22Rv1 (cell line): ENCODE measurements around the gene GATA2.
A peak's percentile ranks its signal among the peaks of the same experiment; 100 is the strongest.

Experiments
- H3K27ac ChIP-seq: fragments of 450-650 bp; 2 replicates; pipeline ENCODE4 v1.5.1; 2017
- CTCF ChIP-seq: fragments of 450-650 bp; IDR thresholded peaks from 2 replicates; pipeline ENCODE4 v1.5.1; 2017; ENCODE audit warnings: mild to moderate bottlenecking
- ZFX ChIP-seq: fragments of 450-650 bp; IDR thresholded peaks from 2 replicates; pipeline ENCODE4 v1.6.1; 2017; ENCODE audit warnings: antibody characterized with exemption, borderline replicate concordance

GATA2 gene

GRCh38 chr3:128490915-128491690 lies 1.9 kb downstream of the GATA2 start:
- H3K27ac ChIP-seq: peak overlapping the region; percentile 96
- no peak for TF ChIP-seq ZFX
- TF ChIP-seq CTCF: no peak

- H3K27ac ChIP-seq: peak overlapping the region; percentile 96
- TF ChIP-seq CTCF (no peak), ZFX (no peak)
Measured at GRCh38 chr3:128490650-128490914, 2.4 kb downstream of the GATA2 start.

GRCh38 chr3:128489927-128490649 lies 2.9 kb downstream of the GATA2 start:
- TF ChIP-seq ZFX (no peak), CTCF (peak; percentile 33)
- peak overlapping the region; percentile 96 for H3K27ac ChIP-seq

GRCh38 chr3:128489674-128489926 lies 3.4 kb downstream of the GATA2 start:
- H3K27ac ChIP-seq: peak overlapping the region; percentile 96
- TF ChIP-seq ZFX (no peak), CTCF (no peak)

GRCh38 chr3:128488991-128489673 lies 3.9 kb downstream of the GATA2 start:
- TF ChIP-seq ZFX (no peak), CTCF (no peak)
- H3K27ac ChIP-seq: peak overlapping the region; percentile 96

GRCh38 chr3:128488636-128488990 lies 4.4 kb downstream of the GATA2 start:
- H3K27ac ChIP-seq: peak overlapping the region; percentile 96
- TF ChIP-seq CTCF (no peak), ZFX (no peak)
